Anterior cingulate cortex (tissue), 58 donors: ENCODE measurements around the gene PDHX.
"Not testable (repeated sequence)": the region's sequence is repeated elsewhere in the genome, so short reads cannot be mapped to it uniquely, and the experiment has no call there.

Experiments
- DNase-seq, 58 donors: peaks; one replicate each; lab custom pipeline; 2025; lab: John Stamatoyannopoulos, UW

PDHX gene

DNA sequence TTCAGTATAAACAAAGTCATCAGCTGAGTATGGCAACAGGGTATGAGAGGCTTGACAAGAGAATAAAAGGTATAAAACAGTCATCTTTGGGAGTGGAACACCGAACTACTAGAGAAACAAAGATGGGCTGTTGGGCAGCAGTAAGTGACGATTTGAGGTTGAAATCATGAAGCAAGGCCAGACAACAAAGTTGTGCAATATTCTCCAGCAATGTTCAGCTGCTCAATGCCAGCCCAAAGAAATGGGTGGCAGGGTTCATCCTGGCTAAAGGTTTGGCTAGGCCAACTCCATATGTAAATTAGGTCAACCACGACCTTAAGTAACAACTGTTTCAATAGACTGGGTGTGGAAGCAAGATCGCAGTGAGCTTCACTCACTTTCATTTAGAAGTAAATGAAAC lies 6.5 kb upstream of the PDHX start:
- no peak for DNase-seq

DNA sequence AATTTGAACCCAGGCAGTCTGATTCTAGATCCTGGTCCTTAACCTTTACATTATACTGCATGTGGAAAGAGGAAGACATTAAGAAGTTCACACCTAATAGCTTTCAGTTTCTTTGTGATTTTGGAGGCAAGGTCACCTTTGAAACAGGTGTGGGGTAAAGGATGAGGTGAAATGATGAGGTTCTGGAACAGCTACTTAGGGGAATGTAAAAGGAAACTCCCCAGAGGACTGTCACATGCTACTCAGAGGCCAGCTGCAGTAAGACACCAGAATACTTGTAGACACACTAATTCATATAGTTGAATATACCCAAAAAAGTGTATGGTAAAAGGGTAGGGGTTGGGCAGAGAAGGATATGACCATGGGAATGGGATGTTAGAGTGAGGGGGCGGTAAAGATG lies 5.6 kb upstream of the PDHX start:
- DNase-seq, result no peak

DNA sequence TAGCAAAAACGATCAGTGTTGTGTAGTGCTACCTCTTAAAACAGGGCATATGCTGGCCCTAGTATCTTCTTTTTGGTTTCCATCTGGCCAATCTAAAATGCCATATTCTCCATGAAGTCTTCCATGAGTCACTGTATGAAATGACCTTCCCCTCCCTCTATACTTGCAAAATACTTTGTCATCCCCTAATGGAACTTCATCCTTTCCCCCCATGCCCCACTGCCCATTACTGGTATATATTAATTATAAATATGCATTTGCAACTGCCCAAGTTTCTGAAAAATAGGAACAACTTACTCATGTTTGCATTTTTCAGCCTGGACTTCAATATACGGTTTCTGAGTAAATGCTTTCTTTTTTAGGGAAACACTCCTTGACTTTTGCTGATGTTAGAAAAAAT lies 4.7 kb upstream of the PDHX start:
- DNase-seq, result no peak

DNA sequence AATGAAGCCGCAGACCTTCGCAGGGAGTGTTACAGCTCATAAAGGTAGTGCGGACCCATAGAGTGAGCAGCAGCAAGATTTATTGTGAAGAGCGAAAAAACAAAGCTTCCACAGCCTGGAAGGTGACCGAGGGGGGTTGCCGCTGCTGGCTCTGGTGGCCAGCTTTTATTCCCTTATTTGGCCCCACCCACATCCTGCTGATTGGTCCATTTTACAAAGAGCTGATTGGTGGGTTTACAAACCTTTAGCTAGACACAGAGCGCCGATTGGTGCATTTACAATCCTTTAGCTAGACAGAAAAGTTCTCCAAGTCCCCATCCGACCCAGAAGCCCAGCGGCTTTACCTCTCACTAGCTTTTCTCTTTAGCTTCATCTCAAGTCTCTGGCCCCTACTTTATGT lies 2.9 kb upstream of the PDHX start:
- not testable (repeated sequence) for DNase-seq

DNA sequence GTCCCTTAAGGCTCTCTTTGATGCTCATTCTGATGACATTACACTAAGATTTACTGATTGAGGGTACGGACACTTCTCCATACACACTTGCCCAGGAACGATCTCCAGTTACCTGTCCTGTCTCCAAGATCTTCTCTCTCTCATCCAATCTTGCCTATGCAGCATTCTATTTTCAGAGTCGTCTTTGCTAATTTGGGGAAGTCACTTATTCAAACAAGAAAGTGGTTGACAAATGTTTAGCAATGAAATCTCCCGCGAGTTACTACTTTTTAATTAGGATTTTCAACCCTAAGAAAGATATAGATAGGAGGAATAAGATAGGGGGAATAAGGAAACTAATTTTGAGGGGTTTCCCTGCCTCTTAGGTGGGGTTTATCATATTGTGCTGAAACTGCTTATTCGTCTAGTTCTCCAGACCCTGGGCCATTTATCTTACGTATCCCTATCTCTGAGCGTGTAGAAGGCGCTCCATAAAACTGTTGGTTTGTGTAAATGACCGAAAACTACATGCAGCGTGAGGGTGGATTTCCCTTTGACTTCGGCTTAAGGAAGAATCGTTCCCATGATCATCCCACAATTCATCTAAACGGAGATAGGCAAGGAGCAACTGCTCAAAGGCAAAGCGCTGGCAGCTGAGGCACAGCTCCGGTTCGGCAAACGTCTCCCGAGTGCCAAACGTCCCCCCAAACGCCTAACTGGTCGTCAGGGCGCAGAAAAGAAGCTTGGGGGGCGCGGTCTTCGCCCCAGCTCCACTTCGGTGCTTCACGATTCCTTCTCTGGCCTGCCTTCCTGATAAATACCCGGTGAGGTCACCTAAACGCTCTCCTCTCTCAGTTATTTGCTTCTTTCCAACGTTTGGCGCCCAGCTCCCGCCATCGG lies 1.0 kb upstream of the PDHX start:
- DNase-seq, result peak in 26 of 58 donors; percentile 14 to 80 (median 42)

DNA sequence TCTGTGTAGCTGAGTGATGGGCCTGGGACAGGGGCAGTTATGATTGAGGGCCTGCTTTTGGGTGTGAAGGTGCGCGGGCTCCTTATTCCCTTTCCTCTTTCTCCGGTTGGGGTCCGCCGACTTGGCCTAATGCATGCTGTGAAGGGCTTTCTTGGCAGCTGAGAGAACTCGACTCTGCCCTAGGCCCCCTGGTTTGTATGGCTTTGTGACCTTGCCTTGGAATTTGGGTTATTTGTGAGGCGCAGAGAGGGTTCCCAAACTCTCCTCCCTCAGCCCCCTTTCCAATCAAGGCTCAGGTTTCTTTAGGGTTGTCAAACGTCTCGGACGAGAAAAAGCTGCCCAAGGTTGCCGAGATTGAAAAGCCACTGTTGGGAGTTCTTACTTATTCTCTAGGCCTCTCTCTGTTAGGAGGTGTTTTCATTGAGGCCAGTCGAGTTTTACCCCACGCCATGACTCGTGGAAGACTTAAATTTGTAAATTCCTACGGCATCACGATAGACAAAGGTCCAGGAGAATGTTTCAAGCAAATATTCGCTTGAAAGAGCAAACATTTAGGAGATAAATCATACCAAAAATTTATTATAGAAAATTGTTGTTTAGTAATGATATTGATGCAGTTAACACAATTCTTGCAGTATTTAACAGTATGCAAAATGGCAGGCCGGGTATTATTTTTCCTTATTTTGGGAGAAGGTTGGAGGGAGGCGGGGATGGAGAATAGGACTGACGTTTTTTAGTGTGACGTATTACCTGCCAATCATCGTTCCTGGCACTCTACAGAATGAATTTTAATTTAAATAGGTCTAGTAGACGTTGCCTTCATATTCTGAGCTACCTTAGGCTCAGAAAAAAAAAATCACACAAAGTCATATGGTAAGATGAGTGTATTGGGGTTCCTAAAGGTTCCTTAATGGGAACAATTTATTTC lies 689 bp downstream of the PDHX start:
- DNase-seq, result peak in 6 of 58 donors; percentile 9 to 59 (median 43)

DNA sequence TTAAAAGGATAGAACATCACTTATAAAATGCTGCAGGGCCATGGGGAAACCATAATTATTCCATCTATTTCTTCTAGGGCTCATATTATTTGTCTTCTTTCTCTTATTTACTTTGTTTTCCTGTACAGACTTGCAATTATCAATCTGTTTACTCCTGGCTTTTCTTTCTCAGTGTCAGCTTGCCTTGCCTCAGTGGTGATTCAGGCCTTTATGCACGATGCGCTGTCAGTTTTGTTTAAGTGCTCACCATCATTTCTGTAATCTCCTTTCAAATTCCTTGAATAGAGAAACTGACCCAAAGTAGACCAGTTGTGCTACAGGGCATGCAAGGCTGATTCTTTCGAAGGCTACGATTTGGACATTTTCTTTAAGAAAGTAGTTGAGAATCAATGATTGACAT lies 4.7 kb downstream of the PDHX start:
- DNase-seq, result no peak

DNA sequence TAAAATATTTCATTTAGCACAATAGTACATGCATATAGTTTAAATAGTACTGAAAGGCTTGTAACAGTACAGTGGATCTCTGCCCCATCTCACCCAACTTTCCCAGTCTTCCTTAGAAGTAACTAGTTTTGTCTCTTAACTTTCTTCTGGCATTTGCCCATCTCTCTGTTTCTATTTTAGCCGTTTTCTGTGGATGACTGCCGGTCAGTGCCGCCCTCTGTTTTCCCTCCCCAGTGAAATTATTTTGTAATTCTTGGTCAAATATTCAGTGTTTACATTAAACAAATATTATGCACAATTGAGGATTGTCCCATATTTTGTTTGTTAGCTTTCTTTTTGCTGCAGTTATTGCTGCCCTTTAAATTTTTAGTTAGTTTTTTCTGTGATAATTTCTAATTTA lies 8.3 kb downstream of the PDHX start:
- DNase-seq, result no peak

DNA sequence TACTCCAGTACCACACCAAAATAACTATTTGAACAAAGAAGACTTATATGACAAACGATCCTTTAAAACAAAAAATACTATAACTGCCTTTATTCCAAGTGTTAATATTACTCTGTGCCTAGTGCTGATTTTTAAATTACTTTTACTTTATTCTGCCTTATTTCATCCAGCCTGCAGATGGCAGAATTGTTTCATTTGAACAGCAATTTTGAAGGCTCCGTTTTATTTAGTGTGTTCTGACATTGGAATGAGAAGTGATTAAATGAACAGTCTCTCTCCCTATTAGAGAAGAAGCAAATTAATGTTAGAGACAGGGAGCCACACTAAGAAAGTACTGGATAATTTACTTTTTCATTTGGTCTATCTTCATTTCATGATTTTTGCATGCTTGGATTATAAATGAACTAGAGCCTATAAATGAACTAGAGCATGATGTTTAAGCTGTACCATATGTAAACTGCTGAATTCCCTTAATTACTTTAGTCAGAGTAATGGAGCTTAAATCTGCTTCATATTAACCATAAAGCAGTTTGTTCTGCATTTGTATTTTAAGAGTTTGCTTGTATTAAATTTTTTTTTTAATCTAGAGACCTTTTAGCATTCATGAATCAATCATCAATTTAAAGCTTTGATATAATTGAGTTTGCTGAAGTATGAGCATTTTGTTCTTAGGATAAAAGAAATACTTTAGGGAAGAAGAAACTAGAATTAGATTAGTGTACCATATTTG lies 9.8 kb downstream of the PDHX start:
- DNase-seq, result peak in 1 of 58 donors; percentile 31

DNA sequence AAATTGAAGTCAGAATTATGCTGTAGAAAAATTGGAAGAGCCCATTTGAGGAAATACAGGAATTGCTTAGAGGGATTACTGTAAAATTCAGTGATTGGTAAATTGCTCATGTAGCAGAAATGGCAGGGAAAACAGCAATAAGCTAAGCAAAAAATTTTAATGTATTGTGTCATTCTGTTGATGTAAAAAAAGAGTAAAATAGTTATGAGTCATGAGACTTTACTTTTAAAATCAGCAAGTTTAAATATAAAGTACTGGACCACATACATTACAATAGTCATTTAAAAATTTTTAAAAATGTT lies 10.4 kb downstream of the PDHX start:
- no peak for DNase-seq

DNA sequence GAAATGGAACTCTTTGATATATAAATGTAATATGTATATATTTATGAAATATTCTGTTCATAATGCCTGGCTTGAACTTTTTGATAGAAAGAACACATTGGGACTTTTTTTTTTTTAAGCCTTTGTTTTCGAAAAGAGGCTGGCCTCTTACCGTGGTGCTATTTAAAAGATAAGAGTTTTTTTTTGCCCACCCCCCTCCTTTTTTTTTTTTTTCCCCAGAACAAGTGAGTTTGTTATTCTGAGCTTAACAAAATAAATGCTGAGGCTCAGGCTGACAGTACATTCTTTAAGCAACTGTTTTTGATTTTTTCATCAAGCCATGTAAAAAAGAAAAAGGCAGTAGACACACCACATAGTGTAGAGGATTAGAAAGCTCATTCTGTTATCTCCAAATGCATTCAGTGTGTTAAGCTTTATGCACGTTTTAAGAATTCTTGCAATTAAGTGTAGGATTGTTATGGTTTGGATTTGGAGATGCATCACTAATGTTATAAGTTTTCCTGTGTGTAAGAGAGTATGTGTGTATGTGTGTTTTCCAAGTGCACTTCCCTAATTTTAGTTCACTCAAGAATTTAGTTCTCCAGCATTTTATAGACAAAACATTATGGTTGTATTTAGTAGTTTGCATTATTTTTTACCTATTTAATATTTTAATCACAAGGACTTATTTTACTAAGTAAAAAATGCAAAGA lies 12.0 kb downstream of the PDHX start:
- no peak for DNase-seq

DNA sequence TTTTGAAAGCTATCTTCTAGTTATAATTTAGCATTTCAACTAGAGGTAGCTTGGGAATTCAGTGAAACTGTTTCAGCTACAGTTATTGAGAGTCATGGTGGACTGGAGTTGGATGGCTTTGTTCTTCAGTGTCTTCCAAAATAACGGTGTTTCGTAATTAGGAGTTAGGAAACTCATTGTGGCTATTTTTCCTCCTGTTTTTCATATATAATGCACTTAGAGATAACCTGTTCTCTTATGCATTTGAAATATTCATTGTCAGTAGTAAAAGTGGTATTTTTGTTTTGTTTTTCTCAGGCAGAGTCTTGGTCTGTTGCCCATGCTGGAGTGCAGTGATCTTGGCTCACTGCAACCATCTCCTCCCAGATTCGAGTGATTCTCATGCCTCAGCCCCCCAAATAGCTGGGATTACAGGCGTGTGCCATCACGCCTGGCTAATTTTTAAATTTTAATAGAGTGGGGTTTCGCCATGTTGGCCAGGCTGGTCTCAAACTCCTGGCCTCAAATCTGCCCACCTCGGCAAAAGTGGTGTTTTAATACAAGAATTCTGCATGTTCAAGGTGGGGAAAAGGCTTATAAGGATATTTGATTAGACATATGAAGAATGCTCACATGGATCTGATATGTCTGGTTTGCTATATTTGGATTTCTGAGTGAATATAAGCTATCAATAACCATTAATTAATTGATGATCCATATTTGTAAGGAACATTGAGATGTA lies 12.7 kb downstream of the PDHX start:
- no peak for DNase-seq

DNA sequence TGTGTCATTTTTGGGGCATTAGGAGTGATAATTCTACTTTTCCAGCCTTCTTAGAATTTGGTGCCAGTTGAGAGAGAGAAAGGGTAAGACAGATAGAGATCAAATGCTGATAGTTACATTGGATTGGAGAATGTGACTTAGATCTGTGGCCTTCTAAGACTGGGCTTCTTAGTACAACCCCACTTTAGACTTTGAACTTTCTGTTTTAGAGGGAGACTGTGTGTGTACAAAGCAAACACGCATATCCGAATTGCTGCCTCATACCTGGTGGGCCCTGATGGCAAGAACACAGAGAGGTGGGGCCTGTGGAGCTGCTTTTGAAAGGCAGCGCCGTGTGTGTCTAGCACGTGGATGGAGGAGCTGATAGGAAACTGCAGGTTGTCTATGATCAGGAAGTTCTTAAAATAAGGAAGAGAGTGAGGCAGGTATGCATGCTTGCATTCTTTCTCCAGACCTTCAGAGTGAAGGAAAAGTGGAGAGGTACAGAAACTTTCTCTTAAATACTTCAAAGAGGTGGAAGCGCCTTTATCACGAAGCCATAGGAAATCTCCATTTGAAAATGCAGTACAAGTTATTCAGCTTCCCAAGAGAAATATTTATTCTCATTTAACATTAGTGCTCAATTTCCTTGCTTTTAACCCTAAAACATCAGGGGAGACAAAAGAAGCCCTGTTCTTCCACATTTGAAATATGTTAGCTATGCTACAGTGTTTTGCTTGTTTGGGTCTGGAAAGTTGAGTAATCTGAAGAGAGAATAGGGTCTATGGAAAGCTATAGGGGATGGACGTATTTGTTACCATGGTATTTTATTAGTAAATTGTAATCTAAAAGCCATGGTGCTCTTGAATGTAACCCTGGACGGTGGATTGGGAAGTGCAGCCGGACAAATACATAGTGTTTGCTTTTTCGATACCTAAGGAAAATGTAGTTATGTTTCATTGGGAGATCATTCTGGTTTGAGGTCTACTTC lies 13.7 kb downstream of the PDHX start:
- DNase-seq, result no peak

DNA sequence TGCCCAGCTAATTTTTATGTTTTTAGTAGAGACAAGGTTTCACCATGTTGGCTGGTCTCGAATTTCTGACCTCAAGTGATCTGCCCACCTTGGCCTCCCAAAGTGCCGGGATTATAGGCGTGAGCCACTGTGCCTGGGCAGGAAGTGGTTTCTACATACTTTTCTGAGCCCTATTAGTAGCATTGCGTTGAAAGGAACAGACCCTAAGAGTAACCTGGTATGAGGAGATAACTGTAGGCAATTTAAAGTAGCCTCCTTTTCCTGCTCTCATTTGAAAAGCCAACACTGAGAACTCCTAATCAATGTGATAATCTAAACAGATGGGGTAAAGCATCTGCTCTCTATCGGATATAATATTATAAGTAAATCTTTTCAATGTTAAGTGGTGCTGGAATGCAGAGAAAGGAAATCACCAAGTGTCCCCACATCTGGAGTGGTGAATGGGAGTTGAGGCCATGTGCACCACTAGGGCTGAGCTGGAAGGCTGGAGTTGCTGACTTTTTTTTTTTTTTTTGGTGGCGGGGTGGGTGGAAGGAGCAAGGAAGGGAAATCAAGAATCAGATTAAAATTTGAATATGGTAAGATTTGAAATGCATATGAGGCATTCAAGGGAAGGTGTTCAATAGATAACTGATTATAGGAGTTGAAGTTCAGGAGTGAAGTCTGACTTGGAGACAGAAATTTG lies 20.7 kb downstream of the PDHX start:
- DNase-seq, result no peak

DNA sequence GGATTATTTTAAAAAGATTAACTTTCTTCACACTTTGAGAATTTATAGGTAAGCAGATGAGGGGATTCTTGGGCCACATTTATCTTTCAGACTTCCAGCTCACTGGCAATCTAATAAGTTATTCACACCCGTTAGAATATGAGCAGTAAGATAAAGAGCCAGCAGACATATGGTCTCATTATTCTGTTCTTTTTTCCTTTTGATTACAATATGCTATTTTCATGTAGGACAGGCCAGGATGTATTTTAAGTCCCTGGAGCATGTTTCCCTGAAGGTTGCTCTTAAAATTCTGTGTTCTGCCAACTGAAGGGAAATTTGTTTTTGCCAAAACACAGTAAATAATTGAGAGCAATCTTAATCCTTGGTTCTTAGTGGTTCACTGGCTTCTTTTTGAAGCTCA lies 22.2 kb downstream of the PDHX start:
- peak in 1 of 58 donors; percentile 31 for DNase-seq

DNA sequence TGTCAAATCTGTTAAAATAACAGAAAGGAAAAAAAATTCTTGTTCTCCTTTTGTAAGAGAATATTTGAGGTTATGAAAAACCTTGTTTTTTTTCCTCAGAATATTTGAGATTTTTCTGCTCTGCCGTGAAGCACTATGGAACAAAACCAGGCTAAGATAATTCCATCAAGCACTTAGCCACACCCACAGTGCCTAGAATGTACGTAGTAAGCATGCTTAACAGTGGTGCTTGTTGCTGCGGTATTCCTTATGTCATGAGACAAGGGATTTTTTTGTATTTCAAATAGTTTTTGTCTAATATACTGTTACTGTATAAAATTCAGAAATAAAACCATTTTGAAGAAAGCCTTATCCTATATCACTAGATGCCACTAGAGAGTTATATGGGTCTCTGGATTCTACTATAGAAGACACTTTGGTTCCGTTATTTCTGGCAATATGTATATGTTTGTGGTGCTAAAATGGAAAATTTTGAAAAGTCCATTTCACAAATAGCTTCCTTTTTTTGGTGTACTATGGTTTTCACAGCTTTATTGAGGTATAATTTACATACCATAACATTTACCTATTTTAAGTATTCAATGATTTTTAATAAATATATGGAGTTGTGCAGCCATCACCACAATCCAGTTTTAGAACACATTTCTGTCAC lies 23.7 kb downstream of the PDHX start:
- no peak for DNase-seq

DNA sequence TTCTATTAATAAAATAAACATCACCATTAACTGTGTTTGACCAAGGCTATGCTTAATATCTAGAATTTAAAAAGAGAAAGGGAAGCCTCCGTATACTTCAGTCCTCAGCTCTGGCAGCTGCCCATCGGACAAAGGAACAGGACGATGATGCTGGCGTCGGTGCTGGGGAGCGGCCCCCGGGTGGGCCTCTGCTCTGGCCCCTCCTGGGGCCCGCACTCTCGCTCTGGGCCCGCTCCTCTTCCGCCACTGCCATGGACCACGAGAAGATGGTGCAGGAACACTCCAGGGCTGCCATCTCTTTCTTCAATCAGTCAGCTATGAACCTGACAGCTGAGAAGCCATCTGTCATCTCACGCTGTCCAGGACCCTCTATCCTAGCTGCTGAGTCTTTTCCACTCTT lies 25.3 kb downstream of the PDHX start:
- DNase-seq, result no peak
